DLD1 (cell line): Measurements from ENCODE around the gene IRF2BPL.
"Not testable (repeated sequence)": the region's sequence is repeated elsewhere in the genome, so short reads cannot be mapped to it uniquely, and the experiment has no call there.

ENCODE experiments used
- in situ Hi-C: cut with HindIII; loops from 2 replicates; pipeline ENCODE4 v1.10.0; 2017; ENCODE audit warnings: low sequenced_read_pairs

IRF2BPL gene

GRCh38 chr14:77036484-77037214 lies 8.1 kb upstream of the IRF2BPL start:
- in situ Hi-C loops, result no loop called here

- in situ Hi-C loops, result no loop called here
Observed at GRCh38 chr14:77035267-77035666, 6.8 kb upstream of the IRF2BPL start.

DNA sequence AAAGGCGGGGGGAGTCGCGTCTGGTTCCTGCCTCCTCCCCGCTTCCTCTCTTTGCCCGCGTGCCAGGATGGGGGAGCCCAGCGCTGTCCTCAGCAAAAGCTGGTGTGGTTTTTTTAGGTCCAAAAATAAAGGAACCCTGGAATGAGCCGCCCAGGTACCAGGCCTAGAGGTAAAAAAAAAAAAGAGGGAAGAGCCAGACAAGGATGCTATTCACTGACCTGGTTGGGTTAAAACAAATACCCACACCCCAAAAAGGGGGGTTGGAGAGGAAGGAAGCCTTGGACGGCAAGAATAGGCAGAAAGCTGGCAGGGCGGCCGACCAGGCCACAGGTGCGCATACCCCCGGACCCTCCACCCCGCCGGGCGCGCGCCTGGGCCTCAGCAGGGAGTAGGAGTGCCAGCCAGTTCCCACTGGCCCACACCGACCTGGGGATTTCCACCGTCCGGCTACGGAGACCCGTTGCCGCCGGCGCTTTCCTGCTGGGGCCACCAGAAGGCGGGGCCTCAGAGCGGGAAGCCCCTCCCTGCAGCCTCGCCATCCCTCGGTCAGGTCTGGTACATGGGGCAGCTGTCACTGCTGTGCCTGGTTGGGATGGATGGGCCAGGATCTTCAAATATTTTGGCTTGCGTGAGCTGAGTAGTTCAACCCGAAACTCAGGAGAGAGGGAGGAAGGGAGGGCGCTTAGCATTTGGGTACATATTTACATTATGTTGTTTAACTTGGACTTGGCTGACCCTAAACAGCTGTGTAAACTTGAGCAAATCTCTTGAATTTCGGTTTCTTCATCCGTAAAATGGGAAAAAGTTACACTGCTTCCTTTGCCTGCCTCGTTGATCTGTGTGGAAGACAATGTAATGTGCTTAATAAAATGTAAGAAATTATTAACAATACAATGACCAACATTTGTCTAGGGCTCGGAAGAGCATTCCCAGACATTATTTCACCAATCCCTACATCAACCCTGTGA lies 5.4 kb upstream of the IRF2BPL start:
- in situ Hi-C loops, result no loop called here

GRCh38 chr14:77032844-77033621 lies 4.5 kb upstream of the IRF2BPL start:
- in situ Hi-C loops, result no loop called here

DNA sequence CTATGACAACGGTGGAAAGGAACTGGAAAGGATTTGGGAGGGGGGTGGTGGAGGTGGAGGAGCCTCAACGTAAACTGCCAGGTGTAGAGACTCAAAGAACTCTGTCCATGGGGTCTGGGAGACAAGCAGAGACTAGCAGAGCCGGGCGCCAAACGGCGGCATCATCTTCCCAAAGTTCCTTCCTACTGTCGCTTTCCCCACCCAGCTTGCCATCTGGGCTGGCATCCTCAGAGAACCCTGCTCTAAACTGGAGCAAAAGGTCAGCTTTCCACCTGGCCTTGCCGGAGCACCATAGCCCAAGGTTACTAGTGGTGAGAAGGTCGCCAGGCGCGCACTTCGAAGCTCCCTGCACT lies 4.0 kb upstream of the IRF2BPL start:
- in situ Hi-C loops, result no loop called here

DNA sequence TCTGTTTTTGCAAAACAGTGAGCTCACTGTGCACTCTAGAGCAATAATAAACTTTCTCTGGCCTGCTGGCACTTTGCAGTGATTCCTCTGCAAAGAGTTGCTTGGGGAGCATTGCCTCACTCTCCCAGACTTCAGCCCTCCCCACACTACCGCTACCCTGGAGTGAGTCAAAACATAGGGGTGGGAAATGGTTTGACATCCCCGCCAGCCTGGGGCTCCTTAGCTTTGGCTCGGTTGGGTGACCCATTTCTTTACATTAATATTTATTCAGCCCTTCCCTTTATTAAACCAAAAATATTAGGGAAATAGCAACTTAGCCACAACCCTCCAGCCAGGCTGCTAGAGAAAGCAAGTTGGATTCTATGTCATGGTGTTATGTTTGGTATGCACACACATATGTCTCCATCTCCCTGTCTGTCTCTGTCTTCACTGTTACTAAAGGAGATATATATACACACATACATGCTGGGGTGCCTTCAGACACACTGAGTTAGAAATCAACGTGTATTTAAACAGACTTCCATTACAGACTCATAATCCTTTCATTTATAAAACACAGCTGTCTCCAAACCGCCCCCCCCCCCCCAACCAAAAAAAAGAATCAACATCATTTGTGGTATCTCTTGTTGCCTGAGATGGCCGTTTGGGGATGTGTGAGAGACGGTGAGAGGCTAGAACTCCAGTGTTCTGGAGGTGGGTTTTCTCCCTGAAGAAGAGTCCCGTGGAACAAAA lies 3.4 kb upstream of the IRF2BPL start:
- in situ Hi-C loops, result no loop called here

DNA sequence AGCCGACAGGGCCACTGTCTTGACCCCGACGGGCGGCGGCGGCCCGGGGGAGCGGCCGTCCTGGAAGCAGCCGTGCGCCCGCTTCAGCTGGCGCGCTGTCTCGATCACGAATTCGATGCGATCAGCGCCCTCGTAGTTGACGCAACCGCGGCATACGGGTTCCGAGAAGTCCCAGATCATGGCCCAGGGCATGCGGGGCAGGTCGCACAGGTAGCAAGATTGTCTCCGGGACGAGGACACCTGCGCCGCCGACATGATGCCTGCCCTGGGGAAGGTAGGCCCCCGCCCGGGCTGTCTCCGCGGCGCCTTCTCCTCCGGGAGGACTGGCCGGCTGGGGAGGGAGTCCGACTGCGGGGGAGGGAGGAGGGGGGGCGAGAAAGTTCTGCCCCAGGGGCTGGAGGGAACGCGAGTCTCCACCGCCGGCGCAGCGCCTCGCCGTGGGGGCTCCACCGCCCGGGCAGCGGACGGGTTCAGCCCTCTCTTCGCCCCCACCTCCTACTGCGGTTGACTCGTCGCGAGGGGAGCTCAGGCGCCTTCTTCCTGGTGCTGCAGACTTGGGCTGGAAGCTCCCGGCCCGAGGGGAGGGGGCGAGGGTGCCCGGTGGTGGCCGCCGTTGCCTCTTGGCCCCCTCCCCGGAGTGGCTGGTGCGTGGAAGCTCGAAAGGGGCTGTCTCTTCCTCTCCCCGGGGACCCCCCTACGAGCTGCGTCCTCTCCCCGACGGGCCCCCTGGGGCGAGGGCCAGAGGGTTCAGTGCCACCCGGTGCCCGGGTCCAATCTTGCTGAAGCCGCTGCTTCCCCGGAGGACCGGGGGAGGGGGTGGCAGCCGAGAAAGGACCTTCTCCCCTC lies 747 bp downstream of the IRF2BPL start:
- in situ Hi-C loops, result no loop called here

GRCh38 chr14:77026930-77027537 lies 1.5 kb downstream of the IRF2BPL start:
- in situ Hi-C loops, result no loop called here

DNA sequence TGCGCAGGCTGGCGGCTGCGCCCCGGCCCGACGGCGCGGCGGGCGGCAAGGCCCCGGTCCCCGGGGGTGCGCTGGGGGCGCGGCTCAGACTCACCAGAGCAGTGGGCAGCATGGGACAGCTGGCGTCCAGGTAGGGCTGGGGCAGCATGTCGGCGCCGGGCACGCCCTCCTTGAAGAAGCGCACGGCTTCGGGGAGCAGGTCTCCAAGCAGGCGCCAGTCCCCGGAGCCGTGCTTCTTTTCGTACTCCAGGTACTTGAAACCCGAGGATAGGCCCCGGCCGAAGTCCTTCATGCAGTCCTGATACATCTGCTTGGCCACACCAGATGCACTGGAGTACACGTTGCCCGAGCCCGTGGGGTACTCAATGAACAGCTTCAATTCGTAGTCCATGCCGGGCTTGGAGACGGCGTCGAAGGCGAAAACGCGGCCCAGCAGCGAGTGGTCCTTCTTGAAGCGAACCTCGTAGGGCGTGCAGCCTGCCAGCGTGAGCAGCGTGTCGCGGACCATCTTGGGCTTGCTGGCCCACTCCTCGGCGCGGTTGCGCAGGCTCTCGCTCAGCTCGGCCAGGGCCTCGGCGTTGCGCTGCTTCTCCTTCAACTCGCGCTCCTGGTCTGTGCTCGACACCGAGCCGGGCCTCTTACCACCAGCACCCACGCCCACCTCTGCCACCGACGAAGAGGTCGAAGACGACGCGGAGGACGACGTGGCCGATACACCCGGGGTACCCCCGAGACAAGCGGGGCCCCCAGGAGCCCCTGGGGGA lies 2.2 kb downstream of the IRF2BPL start:
- in situ Hi-C loops, result no loop called here

GRCh38 chr14:77025744-77026165 lies 2.8 kb downstream of the IRF2BPL start:
- in situ Hi-C loops, result no loop called here

- in situ Hi-C loops, result no loop called here
Observed at GRCh38 chr14:77024171-77024691, 4.3 kb downstream of the IRF2BPL start.

GRCh38 chr14:77023001-77023996 lies 5.2 kb downstream of the IRF2BPL start:
- in situ Hi-C loops, result no loop called here

DNA sequence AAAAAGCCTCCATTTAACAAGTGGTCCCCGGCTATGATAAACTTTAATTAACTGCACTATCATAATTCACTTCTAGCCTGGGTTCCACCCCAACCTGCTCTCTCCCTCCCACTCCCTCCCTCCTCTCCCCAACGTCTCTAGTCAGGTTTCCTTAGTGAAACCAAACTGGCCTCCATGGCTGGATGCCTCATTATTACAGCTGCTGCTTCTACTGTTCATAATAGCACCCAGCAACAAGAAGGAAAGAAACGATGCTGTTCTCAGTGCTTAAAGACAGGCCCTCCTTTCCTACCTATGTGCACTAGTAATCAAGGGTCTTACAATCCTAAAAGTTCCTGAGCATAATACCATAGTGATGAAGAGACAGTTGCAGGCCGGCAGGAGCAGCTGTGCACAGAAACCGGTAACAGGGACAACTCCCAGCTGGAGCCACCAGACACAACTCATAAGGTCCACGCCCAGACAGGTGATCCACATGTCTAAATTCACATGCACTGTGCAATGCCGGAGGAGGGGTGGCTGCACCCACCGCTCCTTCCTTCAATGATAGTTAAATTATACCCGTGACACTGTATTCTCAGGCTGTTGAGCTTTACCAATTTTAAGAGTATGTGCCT lies 6.2 kb downstream of the IRF2BPL start:
- in situ Hi-C loops, result no loop called here

GRCh38 chr14:77021424-77021823 lies 7.1 kb downstream of the IRF2BPL start:
- in situ Hi-C loops, result not testable (repeated sequence)

DNA sequence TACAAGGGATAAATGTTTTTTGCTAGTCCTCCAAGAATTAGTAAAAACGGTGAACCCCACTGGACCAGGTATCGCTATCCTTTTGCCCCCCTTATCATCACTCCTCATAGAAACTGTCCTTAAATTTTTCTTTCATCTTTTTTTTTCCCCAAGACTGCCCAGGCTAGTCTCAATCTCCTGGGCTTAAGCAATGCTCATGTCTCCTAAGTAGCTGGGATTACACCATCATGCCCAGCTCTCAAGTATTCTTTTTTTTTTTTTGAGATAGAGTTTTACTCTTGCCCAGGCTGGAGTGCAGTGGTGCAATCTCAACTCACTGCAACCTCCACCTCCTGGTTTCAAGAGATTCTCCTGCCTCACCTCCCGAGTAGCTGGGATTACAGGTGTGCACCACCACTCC lies 9.7 kb downstream of the IRF2BPL start:
- in situ Hi-C loops, result no loop called here

DNA sequence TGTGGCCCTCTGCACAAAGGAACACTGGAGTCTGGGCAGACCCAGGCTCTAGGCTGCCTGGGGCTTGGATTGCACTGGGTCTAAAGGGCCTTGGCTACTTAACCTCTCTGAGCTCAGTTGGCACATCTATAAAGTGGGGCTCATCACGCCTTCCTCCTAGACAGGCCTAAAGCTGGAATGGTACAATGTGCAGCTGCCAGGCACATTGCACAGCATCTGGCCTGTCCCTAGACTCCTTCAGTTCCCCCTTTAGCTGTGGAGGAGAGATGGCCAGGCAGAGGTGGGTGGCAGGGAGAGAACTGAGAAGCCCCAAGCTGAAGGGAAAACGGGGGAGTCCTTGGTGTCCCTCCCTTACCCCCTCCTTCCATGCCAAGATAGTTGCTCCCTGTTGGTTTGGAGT lies 10.8 kb downstream of the IRF2BPL start:
- in situ Hi-C loops, result no loop called here

GRCh38 chr14:77014734-77015133 lies 13.8 kb downstream of the IRF2BPL start:
- in situ Hi-C loops, result no loop called here
